ENCODE measurements around the gene PARD3.

- TF ChIP-seq NFYB (IDR thresholded peaks at IDR 0.05; ENCODE audit: insufficient read depth, low read depth, low read length) (no peak), CTCF (IDR thresholded peaks at IDR 0.05 in 2 of 3, conservative IDR thresholded peaks at IDR 0.05 in 1 of 3; ENCODE audit: control insufficient read depth in 2 of 3, extremely low read depth in 1 of 3, insufficient read depth in 1 of 3, low read depth in 3 of 3, low read length in 3 of 3) (no peak)
These were observed 675.5 kb downstream of the PARD3 start for GRCh38 chr10:34139559-34139958.

Measured in GM12878 (cell line).